HG03469 (cell line): ENCODE results near the gene AHRR.
"Not testable (repeated sequence)": the region's sequence is repeated elsewhere in the genome, so short reads cannot be mapped to it uniquely, and the experiment has no call there.

ENCODE experiments used
- ATAC-seq: cut with Tn5 transposase; IDR thresholded peaks from one replicate; pipeline ENCODE4 v1.9.1; 2021; ENCODE audit warnings: mild to moderate bottlenecking, moderate library complexity, moderate number of reproducible peaks; ENCODE audit not compliant: unreplicated experiment

The AHRR gene

GRCh38 chr5:407051-407450, 85.5 kb downstream of the AHRR start:
- ATAC-seq = no peak

DNA sequence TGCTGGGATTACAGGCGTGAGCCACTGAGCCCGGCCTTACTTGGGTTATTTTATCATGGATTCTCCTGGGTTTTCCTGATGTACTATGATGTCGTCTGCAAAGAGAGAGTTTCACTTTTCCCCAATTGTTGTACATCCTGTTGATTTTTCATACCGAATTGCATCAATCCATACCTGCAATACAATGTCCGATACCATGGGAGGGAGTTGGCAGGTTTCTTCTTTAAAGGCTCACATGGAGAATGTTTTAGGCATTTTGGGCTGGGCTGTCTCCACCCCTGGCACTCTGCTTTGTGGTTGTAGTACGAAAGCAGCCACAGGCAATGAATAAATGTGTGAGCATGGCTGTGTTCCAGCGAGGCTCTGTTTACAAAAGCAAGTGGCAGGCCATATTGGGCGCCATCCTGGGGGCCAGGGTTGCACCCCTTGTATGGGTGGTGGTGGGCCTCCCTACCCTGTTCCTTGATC, 86.3 kb downstream of the AHRR start:
- no peak for ATAC-seq

GRCh38 chr5:410911-411517, 89.5 kb downstream of the AHRR start:
- no peak for ATAC-seq

DNA sequence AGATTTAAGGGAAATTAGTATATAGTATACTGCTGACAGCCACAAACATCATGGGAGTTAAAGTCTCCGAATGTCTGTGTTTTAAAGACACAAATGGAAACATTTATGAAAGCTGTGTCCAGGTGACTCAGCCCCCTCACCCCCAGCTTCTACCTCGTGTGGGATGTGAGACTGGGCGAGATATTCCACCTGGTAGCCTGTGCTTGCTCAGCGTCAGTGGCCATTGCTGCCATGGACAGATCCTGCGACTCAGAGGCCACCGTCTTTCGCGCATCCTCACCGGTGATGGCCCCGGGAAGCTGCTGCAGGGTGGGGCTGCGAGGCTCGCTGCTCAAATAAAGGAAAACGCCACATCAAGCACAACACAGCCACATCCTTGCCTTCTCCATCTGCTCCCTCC, 90.2 kb downstream of the AHRR start:
- ATAC-seq = no peak

GRCh38 chr5:414991-415927, 93.7 kb downstream of the AHRR start:
- not testable (repeated sequence) for ATAC-seq

DNA sequence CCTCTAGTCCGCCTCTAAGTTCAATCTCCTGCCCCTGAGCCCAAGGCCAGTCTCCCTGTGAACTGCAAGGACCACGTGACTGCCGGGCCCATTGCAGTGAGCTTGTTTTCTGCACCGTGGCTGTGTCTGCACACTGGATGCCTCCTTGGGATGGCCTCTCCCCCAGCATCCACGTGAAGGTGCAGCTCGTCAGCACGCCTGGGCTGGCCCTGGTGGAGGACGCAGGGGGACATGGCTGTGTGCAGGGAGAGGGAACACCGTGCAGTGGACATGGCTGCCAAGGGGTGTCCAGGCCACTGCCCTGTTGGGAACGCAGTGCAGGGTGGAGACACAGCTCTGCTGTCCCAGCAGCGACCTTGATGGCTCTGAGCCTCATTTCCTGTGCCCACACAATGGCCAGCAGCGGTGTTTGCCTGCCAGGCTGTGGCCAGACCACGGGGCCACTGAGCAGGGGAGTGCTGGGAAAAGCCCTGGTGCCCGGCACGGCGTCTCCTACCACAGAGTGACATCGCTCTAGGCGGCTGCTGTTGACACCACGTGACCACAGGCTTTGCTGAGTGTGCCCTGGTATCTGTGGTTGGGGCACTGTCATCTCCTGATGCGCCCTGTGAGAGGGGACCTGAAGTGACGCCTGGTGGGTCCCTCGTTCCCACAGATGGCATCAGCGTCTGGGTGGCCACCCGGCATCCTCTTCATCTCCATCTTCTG, 94.6 kb downstream of the AHRR start:
- no peak for ATAC-seq

- no peak for ATAC-seq
Observed at GRCh38 chr5:416636-416960, 95.1 kb downstream of the AHRR start.

- no peak for ATAC-seq
Observed at GRCh38 chr5:417301-418161, 96.0 kb downstream of the AHRR start.

GRCh38 chr5:418162-419121, 96.9 kb downstream of the AHRR start:
- ATAC-seq = no peak

DNA sequence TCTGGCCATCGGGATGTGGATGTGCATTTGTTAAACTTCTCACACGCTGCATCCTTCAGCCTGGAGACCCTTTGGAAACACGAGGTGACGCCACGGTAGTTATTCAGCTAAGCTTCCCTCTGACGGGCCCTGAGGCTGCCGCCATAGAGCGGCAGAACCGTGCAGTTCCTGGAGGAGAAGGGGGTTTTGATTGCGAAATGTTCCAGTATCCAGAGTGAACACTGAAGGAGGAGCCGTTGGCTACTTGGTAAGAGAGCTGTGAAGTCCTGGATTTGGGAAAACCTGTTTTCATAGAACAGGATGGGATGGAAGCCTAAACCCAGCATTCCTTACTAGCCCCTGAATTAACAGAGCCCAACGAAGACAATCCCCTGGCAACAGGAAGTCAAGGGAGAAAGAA, 98.5 kb downstream of the AHRR start:
- no peak for ATAC-seq

- no peak for ATAC-seq
Observed at GRCh38 chr5:420632-421286, 99.2 kb downstream of the AHRR start.

DNA sequence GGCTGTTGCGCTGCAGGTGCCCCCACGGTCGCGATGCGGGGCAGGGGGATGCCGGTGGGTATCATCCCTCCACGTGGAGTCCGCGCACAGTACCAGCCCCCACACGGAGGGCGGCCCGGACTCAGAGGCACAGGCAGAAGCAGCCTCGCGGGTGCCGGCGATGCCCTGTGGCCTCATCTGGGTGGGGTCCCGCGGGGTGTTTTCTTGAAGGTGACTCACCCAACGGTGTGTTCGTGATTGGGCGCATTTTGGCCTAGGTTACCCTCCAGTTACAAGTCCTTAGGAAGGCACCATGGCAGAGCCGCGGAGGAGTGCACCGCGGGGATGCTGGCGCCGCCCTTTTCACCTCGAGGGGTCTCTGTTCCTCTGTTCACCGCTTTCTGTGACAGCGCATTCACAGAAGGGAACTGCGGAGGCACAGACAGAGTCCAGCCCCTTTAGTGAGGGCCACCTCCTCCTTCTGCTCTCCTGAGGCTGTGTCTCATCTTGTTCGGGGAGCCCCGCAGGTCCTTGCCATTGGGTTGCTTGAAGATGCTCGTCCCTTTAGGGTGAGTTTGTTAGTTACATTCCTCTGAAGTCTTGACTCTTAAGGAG, 99.9 kb downstream of the AHRR start:
- ATAC-seq = no peak

GRCh38 chr5:421901-422300, 100.4 kb downstream of the AHRR start:
- ATAC-seq = no peak

DNA sequence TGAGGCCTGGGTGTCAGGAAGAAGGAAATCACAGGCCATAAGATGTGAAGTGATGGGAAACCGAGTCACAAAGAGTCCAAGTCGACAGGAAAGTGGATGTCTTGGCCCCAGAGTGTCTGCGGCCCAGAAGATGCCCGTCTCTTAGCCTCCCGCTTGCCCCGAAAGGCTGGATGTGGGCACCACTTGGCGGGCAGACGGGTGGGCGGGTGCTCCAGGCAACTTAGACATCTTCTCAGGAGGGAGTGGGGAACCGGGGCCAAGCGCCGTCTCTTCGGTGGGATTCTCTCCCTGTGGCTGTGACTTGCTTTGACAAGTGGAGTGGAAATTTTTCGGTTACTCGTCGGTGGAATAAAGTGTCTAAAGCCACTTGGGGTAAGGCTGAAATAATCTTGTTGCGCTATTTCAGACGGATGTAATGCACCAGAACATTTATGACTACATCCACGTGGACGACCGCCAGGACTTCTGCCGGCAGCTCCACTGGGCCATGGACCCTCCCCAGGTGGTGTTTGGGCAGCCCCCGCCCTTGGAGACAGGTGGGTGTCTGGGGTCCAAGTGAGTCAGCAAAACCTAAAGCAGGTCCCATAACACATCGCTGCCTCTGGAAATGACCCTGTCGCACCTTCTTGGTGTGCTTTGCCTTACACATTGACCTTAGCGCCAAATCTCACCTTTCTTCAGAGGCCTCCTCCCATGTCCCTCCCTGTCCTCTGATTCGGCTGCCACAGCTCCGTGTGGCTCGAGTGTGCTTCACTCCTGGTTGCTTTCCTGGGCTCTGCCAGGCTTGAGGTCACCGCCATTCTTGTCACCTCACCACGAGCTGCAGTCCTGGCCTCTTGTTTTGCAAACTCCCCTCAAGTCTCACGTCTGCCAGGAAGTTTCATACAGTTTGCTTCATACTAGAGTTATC, 101.1 kb downstream of the AHRR start:
- no peak for ATAC-seq

GRCh38 chr5:423233-423565, 101.7 kb downstream of the AHRR start:
- ATAC-seq = no peak

- ATAC-seq = no peak
Observed at GRCh38 chr5:423626-424261, 102.2 kb downstream of the AHRR start.
